GM23248 (cell line): ENCODE results near the gene GLI2.

Experiments used
- EZH2 ChIP-seq: fragments of 200-600 bp; sonication (generic); IDR thresholded peaks from 2 replicates; pipeline ENCODE4 v1.6.1; 2018; ENCODE audit warnings: antibody characterized with exemption, mild to moderate bottlenecking; ENCODE audit not compliant: insufficient read depth, poor library complexity, severe bottlenecking
- EZH2phosphoT487 ChIP-seq: fragments of 200-600 bp; sonication (generic); IDR thresholded peaks from 2 replicates; pipeline ENCODE4 v1.6.1; 2018; ENCODE audit warnings: antibody characterized with exemption, moderate library complexity, mild to moderate bottlenecking, low read depth; ENCODE audit not compliant: insufficient read depth

DNA sequence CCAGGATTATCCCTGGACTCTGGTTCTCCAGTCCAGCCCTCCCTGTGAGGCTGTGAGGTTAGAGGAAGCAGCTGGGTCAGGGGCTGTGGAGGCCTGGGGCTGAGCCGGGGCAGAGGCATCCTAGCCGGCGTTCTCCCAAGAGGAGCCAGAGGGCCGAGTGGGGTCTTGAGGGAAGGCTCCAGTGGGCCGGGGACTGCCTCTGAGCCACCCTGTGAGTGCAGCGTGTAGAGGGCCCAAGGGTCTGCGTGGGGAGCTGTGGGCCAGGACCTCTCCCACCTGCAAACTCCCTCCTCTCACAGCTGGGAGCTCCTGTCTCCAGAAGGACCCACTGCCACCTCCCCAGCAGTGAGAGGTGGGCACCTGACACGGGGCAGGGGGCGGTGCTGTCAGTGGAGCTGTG is 41.0 kb downstream of the GLI2 start:
- TF ChIP-seq EZH2 (no peak), EZH2phosphoT487 (no peak)
